HG03066 (cell line): Measurements from ENCODE around the gene PDSS2.

Experiments
- ATAC-seq: cut with Tn5 transposase; IDR thresholded peaks from one replicate; pipeline ENCODE4 v1.9.1; 2021; ENCODE audit warnings: low read depth; ENCODE audit not compliant: unreplicated experiment

The PDSS2 gene

DNA sequence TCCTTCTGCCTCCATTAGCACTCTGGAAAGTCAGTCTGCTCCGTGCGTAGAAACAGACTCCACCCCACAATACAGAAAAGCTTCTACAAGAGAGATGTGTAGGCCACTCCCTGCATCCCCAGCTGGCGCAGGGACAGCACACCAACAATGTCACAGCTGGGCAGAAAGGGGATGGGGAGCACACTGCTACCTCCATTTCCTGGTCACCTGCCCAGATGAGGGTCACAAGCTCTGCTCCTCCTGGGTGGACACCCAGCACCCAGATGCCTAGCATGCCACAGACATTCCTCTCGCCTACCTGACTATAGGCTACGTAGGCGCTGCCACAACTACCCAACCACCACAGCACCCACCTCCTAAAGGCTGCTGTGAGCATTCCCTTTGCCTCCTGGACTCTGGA is 356.3 kb downstream of the PDSS2 start:
- ATAC-seq = no peak
